Fibroblast of villous mesenchyme (primary cell): Measurements from ENCODE around the gene FLT1. TPM values are rescaled to one million over a fixed set of nuclear protein-coding genes. Genes with fewer than 3 reads are reported as not detected.

ENCODE experiments used
- DNase-seq: peaks from one replicate; pipeline ENCODE4 v3.0.0-alpha.2; 2010; ENCODE audit warnings: low read depth
- H3K4me3 ChIP-seq: 2 replicates; pipeline ENCODE4 v1.5.1; 2011; ENCODE audit warnings: low read depth, mild to moderate bottlenecking, low read length
- total RNA-seq: library from RNA; depleted of rRNA; stranded (reverse); fragments of >200 nt; gene quantifications from 2 replicates; pipeline ENCODE4 v1.2.3, GENCODE V29; 2012
- TF ChIP-seq, protein P1 (sequence below): IDR thresholded peaks from 2 replicates; pipeline ENCODE4 v1.5.1; 2012; ENCODE audit warnings: low read depth, mild to moderate bottlenecking, low read length; ENCODE audit not compliant: insufficient read depth

The FLT1 gene
- total RNA-seq, 1 donor: 12.1 TPM

- no peak overlapping the region for H3K4me3 ChIP-seq
- DNase-seq: no peak
- TF ChIP-seq, protein P1, sequence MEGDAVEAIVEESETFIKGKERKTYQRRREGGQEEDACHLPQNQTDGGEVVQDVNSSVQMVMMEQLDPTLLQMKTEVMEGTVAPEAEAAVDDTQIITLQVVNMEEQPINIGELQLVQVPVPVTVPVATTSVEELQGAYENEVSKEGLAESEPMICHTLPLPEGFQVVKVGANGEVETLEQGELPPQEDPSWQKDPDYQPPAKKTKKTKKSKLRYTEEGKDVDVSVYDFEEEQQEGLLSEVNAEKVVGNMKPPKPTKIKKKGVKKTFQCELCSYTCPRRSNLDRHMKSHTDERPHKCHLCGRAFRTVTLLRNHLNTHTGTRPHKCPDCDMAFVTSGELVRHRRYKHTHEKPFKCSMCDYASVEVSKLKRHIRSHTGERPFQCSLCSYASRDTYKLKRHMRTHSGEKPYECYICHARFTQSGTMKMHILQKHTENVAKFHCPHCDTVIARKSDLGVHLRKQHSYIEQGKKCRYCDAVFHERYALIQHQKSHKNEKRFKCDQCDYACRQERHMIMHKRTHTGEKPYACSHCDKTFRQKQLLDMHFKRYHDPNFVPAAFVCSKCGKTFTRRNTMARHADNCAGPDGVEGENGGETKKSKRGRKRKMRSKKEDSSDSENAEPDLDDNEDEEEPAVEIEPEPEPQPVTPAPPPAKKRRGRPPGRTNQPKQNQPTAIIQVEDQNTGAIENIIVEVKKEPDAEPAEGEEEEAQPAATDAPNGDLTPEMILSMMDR: no peak
These were observed 44.8 kb upstream of the FLT1 start for GRCh38 chr13:28539625-28540286.

GRCh38 chr13:28538932-28539331 is 44.0 kb upstream of the FLT1 start:
- no peak overlapping the region for H3K4me3 ChIP-seq

DNA sequence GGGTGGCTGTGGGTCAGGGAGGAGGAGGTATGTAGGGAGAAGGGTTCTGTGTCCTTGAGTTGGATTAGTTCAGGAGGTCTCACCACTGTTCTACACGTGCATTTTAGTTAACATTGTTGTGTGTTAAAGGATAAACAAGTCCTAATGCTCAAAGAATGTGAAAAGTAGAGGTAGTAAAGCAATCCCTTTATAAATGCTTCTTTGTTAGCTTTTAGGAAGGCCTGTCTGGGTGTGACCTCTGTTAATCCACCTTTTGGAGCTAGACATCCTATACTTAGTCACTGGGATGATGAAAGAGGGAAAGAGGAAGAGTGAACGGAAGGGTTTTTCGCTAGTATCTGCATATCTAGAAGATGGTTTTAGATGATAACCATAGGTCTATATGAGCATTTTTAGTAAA is 42.2 kb upstream of the FLT1 start:
- no peak overlapping the region for H3K4me3 ChIP-seq
- TF ChIP-seq, protein P1: no peak
- DNase-seq: no peak

More at GRCh38 chr13:28538932-28539331, 44.0 kb upstream of the FLT1 start:
- TF ChIP-seq, protein P1: no peak
- no peak for DNase-seq

- TF ChIP-seq, protein P1: no peak
- no peak overlapping the region for H3K4me3 ChIP-seq
- no peak for DNase-seq
These were observed 41.4 kb upstream of the FLT1 start for GRCh38 chr13:28536371-28536770.

GRCh38 chr13:28535734-28536133 is 40.8 kb upstream of the FLT1 start:
- TF ChIP-seq, protein P1: no peak
- H3K4me3 ChIP-seq: no peak overlapping the region
- no peak for DNase-seq

DNA sequence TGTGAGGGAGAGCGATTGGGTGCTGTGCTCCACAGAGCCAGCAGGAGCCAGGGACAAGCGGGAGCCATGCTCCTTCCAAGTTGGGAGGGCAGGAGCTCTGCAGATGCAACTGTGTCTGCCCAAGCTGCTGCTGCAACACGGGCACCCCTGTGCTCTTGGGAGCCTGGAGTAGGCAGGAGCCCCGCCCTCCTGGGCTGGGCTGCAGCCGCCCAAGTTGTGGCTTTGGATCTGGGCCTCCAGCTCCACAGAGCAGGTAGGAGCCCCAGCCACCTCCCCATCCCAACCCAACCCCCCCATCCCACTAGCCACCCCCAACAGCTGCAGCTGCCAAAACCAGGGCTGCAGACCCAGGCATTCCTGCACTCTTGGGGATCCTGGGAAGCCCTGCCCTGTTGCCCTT is 39.9 kb upstream of the FLT1 start:
- H3K4me3 ChIP-seq: no peak overlapping the region
- TF ChIP-seq, protein P1: no peak
- no peak for DNase-seq

- TF ChIP-seq, protein P1: no peak
- no peak overlapping the region for H3K4me3 ChIP-seq
- DNase-seq: no peak
These were observed 39.3 kb upstream of the FLT1 start for GRCh38 chr13:28534210-28534609.
